Measurements from ENCODE around the gene MELTF.

MELTF gene

DNA sequence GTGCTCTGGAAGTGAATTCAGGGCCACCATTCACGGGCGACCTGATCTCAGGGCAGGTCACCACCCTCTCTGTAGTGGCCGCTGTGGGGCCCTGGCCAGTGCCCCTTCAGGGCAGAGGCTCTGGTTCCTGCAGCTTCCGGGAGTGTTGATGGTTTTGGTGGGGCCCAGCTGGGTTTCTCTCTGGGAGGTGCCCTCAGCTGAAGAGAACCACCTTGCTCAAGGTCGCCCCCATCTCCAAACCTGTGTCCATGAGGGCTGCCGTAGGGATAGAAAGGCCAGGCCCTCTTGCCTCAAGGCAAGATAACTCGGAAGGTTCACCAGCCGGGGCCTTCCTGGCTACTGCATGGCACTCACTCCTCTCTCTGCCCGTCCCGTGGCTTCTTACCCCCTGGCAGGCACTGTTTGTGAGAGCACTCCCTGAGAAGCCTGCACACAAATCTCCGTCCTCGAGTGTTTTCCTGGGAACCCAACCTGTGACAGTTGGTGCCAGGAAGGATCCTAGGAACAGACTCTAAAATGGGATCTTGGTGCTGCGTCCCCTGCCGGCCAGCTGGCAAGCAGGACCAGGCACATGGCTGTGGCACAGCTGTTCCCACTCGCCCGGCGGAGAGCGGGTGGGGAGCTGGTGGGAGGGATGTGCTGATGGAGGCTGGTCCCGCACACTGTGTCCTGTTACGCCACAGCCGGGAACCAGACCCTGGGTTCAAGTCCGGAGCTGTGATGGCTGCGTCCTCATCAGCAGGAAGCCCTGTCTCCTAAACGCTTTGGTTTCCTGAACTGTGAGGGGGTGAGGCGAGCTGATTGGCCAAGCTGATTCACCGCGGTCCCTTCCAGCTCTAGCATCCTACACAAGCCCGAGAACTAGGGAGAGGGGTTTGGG, 37.8 kb downstream of the MELTF start:
- no peak for DNase-seq

GRCh38 chr3:196990601-196991007, 39.0 kb downstream of the MELTF start:
- DNase-seq, result no peak

DNA sequence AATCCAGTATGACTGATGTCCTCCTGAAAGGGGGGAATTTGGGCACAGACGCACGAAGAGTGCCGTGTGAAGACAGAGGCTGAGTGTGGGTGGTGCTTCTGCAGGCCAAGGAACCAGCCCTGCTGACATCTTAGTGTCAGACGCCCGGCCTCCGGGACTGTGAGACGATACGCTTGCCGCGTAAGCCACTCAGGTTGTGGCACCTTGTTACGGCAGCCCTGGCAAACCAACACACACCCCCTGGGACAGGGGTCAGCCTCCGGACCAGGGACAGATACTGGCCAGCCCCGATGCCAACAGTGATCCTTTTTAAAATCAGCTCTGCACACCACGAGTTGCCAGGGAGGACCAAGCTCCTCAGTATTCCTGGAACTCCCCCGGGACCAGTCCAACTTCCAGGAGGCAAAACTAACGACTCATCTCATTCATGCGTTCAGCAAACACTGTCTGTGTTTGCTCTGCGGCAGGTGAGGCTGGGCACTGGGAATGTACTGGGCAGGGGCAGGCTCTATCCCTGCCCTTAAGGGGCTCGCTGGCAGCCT, 39.8 kb downstream of the MELTF start:
- DNase-seq, result no peak

DNA sequence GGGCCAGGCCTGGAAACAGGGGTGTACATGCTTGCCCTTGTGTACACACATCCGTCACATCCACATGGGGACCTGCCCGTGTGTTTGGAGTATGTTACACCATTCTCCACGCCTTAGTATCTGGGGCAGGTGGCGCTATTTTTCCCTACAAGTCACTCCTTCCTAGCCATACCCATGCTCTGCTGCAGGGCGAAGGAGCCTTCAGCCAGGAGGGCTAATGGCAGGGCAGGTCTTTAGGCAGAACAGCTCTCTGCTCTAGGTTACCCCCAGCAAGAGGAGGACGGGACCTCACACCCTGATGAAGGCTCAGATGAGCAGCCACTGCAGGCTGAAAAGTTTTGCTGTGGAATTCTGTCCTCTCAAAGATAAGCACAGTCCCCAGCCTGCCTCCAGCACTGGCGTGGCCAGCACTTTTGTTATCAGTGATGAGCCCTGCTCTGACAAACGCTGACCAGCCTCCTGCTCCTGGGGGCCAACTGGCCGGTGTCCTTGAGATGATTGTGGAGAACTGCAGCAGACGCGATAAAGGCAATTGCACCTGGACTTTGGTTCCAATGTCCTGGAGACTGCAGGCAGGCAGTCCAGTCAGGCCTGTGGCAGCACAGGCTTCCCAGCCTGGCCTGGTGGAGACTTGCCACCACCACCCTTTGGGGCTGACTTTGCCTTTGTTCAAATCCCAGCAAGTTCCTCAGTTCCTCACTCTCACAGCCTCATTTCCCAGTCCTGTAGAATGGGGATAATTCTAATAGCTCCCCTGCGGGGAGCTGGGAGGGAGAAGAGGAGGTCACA, 41.2 kb downstream of the MELTF start:
- no peak for DNase-seq

- DNase-seq, result no peak
Observed at GRCh38 chr3:196987022-196987421, 42.6 kb downstream of the MELTF start.

GRCh38 chr3:196985954-196986885, 43.4 kb downstream of the MELTF start:
- no peak for DNase-seq

DNA sequence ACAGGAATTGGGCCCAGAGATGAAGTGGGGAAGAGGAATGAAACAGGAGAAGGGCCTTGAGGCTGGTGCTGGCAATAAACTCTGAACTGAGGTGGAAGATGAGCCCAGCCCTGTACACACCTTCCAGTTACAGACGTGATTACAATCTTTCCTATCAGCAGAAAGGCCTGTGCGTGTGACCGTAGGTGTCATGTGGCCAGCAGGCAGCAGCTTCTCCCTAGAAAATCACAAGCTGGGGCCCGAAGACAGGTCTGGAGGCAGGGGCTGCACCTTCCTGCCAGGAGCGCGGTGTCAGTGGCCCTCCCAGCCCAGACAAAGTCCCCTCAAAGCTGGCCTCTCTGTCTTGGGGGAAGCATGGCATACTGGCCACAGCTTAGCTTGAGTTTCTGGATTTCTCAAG, 44.3 kb downstream of the MELTF start:
- DNase-seq, result no peak

DNA sequence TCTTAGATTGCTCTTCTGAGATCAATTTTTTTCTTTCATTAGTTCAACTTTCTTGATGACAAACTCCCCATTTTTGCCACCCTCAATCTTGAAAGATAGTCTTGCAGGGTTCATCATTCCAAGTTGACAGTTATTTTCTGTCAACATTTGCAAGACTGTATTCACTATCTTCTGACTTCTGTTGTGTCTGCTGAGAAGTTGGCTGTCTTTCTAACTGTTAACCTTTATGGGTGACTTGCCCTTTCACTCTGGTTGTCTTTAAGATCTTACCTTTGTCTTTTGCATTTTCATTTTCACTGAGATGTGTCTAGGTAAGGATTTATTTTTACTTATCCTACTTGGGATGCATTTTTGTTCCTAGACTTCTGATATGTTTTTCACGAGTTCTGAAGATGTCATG, 46.4 kb downstream of the MELTF start:
- DNase-seq, result no peak

DNA sequence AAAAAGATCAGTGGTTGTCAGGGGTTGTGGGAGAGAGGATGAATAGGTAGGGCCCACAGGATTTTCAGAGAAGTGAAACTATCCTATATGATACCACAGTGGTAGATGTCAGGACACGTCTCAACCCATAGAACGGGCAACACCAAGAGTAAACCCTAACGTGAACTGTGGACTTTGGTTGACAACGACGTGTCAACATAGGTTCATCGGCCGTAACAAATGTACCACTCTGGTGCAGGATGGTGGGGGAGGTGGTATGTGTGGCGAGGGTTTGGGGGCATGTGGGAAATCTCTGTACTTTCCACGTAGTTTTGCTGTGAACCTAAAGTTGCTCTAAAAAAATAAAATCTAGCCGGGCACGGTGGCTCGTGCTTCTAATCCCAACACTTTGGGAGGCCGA, 48.0 kb downstream of the MELTF start:
- no peak for DNase-seq

DNA sequence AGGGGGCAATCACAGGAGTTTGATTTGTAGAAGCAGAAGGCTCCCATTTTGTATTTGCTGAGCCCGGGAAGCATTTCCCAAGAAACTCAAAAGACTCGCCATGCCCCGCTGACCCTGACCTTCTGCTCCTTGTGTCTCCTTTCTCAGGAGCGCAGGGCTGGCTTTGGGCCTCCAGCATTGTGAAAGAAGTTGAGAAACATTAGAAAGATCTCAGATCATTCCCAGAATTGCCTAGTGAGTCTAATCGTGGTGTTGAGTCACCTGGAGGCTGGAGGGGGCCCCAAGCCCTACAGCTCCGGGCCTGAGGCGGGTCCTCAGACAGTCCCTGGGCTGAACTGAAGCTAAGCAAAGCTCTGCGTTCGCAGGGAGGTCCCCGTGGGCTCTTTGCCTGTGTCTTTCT, 50.1 kb downstream of the MELTF start:
- DNase-seq, result no peak

DNA sequence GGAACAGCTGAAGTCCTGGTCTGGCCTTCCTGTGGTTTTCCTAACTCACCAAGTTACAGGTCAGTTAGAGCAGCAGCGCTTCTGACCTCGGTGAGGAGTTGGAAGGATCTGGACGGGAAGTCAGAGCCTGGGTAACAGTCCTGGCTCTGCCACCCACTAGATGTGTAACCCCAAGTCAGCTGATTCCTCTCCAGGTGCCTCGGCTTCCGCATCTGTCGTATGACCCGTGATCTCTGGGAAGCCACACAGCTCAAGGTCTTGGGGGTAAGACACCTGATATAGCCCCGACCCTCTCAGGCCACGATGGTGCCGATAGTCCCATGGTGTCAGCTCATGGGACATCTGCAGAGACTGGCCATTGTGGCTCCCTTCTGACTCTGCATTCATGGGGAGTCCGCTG, 52.7 kb downstream of the MELTF start:
- no peak for DNase-seq

GRCh38 chr3:196975349-196975748, 54.3 kb downstream of the MELTF start:
- no peak for DNase-seq

- DNase-seq, result no peak
Observed at GRCh38 chr3:196974661-196975060, 55.0 kb downstream of the MELTF start.

DNA sequence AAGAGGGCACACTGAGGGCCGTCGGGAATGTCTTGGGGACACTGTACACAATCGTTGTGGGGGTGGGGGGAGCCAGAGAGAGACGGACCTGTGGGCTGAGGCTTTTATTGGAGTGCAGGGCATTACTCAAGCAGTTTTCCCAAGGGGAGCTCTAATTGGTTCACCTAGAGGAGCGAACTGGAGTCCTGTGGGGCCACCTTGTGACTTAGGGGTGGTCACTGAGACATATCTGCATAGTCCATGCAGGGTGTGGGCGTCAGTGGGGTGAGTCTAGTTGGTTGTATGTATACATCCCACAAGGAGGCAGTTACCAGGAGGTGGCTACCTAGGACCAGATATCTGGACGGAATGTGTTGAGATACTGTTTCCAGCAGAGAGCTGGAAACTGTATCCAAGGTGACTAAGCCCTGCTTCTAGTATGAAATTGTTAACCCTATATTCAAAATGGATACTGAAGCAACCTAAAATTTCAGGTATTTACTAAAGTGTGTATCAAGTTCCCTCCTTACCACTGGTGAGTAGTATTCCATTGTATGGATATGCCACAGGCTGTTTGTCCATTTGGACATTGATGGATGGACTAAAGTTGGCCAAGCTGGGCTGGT, 58.4 kb downstream of the MELTF start:
- no peak for DNase-seq

- DNase-seq, result no peak
Observed at GRCh38 chr3:196970547-196971093, 59.0 kb downstream of the MELTF start.

- DNase-seq, result no peak
Observed at GRCh38 chr3:196969660-196970546, 59.7 kb downstream of the MELTF start.

DNA sequence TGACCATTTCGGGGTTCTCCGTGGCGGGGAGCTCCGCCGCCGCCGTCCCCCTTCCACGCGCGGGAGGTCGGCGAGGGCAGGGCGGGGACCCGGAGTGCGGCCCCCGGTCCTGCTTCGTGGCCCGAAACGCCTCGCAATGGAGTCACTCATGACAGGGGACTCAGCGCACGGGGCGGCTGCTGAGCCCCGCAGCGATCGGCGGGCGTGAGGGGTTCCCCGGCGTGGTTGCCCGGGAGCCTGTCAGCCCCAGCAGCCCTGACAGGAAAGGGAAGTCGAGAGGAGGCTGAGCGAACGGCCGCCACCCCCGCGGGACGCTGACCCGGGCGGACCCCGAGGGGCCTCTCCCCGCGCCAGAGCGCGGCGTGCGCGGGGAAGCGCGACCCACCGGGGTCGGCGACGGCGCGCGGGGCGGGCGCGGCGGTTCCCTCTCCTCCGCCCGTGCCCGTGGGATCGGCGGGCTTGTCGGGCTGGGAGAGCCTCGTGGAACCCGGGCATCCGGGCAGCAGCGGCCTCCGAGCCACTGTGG, 60.4 kb downstream of the MELTF start:
- peak; percentile 32 for DNase-seq

DNA sequence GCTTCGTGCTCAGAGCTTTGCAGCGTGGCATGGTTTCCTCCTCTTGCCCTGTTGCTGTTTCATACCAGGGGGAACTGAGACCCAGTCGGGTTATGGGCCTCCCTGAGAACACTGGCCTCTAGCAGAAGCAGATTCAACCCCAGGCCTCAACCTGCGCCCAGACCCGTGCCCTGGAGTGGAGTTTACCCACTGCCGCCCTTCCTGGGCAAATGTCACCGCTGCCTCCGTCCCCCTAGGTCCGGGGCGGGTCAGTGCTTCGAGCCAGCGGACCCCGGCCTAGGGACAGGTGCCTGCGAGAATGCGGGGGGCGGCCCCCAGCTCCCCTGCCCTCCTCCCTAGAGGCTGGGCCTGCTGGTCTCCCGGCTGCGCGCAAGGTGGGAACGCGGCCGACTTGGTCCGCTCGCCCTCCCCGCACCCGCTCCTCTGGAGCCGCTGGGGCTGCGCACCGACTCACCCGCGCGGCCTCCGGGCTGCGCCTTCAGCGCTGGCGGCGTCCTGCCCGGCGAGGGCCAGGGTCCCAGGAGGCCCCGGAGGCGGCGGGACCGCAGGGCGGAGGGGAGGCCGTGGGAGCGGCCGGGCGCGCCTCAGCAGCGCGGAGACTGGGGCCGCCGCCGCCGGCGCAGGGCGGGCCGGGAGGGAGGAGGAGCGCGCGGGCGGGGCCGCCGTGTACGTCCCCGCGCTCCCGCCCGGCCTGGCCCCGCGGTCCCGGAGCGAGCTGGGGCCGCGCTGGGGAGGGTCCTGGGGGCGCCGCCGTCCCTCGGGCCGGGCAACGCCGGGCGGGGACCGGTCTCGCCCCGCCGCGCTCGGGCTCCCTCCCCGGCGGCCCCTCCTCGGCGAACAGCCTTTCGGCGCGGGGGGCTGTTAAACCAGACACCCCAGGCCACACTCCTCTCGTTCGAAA, 61.1 kb downstream of the MELTF start, which contains the start of gene PIGZ:
Gene PIGZ, minus strand, starts transcription at position 601 of the 901 bp plus-strand sequence. CDS start 16,802 bp downstream, outside the sequence.
- DNase-seq, result no peak
